GM12864 (cell line): ENCODE data around the gene EVL.

Source experiments
- DNase-seq: peaks from one replicate; pipeline ENCODE4 v3.0.0-alpha.2; 2011; ENCODE audit warnings: low read depth
- H3K4me3 ChIP-seq: 2 replicates; pipeline ENCODE4 v1.5.1; 2011; ENCODE audit warnings: mild to moderate bottlenecking, low read depth, low read length, control low read depth
- TF ChIP-seq, protein P1 (sequence below): IDR thresholded peaks from 2 replicates; pipeline ENCODE4 v1.5.1; 2011; ENCODE audit warnings: low read depth, mild to moderate bottlenecking, moderate library complexity, low read length, control low read depth, inconsistent platforms; ENCODE audit errors: missing control alignments

Gene EVL

DNA sequence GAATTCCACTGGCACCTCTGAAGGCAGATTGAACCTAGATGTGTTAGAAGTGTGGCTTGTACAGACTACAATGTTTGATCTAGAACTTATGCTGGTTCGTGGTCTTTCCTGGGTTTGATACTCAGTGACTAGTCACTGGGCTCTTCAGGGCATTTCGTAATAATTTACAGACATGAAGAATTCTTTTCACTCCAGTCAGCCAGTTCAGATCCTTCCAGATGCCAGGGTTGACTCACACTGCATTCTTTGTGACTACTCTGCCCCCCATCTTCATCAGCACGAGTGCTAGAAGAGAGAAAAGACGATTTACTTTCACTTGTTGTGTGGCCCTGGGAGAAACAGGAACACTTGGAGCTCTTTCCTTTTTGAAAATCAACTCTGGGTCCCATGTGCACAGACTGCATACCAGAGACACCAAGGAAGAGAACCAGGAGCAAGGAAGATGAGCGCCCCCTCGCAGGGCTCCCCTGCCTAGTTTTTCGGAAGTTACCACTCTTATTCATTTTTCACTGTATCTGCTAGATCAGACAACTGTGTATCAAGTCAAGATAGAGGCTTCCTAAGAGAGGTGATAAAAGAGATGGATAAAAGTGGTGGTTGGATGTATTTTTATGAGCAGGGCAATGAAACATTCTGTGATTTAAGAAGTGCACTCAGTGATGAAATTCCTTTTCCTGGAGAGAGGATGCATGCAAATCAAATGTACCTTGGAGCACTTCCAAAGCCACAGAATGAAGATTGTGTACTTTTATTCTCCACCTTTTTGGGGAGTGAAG lies 33.5 kb upstream of the EVL start:
- no peak for DNase-seq
- H3K4me3 ChIP-seq = no peak overlapping the region
- TF ChIP-seq, protein P1, sequence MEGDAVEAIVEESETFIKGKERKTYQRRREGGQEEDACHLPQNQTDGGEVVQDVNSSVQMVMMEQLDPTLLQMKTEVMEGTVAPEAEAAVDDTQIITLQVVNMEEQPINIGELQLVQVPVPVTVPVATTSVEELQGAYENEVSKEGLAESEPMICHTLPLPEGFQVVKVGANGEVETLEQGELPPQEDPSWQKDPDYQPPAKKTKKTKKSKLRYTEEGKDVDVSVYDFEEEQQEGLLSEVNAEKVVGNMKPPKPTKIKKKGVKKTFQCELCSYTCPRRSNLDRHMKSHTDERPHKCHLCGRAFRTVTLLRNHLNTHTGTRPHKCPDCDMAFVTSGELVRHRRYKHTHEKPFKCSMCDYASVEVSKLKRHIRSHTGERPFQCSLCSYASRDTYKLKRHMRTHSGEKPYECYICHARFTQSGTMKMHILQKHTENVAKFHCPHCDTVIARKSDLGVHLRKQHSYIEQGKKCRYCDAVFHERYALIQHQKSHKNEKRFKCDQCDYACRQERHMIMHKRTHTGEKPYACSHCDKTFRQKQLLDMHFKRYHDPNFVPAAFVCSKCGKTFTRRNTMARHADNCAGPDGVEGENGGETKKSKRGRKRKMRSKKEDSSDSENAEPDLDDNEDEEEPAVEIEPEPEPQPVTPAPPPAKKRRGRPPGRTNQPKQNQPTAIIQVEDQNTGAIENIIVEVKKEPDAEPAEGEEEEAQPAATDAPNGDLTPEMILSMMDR = no peak

DNA sequence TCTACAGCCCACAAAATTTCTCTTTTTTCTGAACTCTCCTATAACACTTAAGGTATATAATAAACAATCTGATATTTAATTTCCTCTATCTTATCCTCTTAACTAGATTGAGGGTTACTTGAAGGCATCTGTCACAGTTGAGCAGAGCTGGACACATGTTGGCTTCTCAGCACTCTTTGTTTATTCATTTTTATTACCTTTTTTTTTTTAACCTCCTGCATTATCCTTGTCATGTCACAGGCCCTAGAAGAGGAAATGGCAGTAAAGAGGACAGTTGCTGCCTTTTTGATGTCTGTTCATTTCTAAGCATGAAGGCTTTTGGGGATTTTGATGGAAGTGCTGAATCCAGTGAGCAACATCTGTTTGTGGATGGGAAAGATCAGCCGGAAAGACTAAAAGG lies 32.5 kb upstream of the EVL start:
- no peak for DNase-seq
- H3K4me3 ChIP-seq = no peak overlapping the region
- TF ChIP-seq, protein P1 = no peak

DNA sequence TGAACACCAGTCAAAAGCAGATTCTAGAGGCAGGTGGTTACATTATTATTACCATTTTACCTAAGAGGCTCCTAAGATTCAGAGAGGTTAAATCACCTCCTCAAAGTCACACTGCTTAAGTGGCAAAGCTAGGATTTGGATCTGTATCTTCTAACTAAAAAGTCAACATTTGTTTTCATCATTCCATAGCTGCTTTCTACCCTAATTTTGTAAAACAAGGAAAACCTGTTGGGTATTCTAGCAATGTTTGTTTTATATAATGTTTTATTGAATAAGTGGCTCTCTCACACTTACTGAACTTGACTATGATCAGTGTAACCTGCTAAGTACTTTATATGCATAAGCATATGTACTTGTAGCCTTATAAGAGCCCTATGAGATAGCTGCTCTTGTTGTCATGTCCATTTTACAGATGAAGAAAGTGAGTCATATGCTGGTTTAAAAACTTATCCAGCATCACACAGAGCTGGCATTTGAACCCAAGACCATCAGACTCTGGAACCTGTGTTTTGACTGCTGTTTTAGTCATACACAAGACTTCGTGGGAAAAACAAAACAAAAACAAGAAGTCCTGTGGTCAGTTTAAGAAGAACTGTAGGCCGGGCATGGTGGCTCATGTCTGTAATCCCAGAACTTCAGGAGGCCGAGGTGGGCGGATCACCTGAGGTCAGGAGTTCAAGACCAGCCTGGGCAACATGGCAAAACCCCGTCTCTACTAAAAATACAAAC lies 31.7 kb upstream of the EVL start:
- DNase-seq = no peak
- no peak overlapping the region for H3K4me3 ChIP-seq
- TF ChIP-seq, protein P1 = no peak

DNA sequence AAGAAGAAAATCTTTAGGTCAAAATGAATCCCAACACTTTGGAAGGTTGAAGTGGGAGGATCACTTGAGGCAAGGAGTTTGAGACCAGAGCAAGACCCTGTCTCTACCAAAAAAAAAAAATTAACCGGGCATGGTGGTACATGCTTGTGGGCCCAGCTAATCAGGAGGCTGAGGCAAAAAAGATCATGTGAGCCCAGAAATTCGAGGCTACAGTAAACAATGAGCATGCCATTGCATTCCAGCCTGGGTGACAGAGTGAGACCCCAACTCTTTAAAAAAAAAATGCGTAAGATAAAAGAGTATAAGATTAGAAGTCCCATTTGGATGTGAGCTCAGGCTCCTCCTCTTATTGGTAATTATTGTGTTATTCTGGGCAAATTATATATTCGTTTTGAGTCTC lies 30.8 kb upstream of the EVL start:
- TF ChIP-seq, protein P1 = no peak
- no peak overlapping the region for H3K4me3 ChIP-seq
- no peak for DNase-seq

DNA sequence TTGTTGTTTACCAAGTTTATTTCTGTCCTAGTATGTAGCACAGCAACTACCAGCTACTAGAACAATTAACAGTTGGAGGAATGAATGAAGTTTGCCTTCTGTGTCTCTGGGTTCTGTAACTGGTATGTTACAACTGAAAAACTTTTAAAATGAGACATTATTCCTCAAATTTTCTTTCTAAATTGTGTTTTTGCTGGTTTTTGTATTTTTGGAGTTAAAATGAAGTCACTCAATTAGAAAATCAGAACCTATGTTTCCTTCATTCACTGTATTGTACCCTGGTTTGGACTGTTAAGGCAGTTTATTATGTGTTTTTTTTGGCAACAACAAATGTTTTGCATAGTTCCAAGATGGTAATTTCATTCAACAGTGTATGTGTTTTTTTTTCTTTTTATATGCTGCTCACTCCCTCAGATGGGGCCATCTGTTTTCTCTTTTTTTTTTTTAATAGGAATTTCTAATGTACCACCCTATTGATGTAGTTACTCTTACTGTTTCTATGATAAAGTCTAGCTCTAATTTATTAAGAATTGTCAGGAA lies 30.2 kb upstream of the EVL start:
- TF ChIP-seq, protein P1 = no peak
- no peak for DNase-seq
- no peak overlapping the region for H3K4me3 ChIP-seq

DNA sequence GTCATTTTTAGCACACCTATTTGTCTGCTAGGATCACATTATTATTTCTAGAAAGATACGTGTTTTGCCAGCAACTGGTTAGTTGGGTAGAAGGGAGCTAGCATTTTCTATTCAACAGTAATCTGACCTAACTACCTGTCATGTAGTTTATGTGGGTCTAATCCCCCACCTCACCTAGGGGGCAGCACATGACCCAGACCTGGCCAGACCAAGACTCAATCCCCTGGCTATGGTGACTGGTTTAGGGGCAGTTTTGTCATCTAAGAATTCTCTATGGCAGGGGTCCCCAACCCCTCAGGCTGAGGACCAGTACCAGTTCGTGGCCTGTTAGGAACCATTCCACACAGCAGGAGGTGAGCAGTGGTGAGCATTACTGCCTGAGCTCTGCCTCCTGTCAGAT lies 29.5 kb upstream of the EVL start:
- H3K4me3 ChIP-seq = no peak overlapping the region
- DNase-seq = no peak
- TF ChIP-seq, protein P1 = no peak
